HG03060 (cell line): ENCODE data around the gene ABHD12B.
"Not testable (repeated sequence)": the region's sequence is repeated elsewhere in the genome, so short reads cannot be mapped to it uniquely, and the experiment has no call there.

Source experiments
- ATAC-seq: cut with Tn5 transposase; IDR thresholded peaks from one replicate; pipeline ENCODE4 v1.9.1; 2021; ENCODE audit warnings: low read depth, moderate number of reproducible peaks; ENCODE audit not compliant: unreplicated experiment

ABHD12B gene

DNA sequence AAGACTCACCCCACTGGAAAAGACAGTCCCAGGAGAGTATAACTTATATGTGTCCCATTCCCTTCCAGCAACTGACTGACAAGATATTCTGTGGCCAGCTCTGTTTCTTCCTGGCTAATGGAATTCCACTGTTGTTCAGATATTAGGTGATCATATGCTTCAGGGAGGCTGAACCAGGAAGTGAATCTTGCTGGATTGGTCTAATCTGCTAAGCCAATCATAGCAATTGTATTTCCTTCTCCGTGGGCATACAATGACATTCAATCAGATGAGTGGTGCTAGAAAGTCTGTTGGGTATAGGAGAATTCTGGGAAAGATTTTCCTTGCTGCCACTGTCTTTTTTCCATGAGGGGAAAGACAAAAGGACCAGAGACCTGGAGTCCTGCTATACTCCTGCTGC, 60.3 kb downstream of the ABHD12B start:
- ATAC-seq = no peak

- ATAC-seq = no peak
Observed at GRCh38 chr14:50932592-50933495, 61.0 kb downstream of the ABHD12B start.

- no peak for ATAC-seq
Observed at GRCh38 chr14:50935126-50936015, 63.5 kb downstream of the ABHD12B start.

DNA sequence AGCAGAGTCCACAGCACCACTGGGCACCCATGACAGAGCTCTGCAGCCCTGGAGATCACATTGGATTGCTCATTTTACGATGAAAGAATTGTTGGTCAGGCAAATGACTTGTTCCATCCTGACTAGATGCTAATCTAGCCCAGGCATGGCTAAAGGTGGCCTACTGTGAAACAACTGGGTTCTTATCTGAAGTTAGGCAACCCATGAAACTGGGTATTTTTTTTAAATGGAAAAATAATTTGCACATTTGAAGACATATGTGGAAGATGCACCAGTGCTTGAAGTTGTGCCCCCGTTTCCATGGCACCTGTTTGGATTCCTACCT, 64.1 kb downstream of the ABHD12B start:
- ATAC-seq = no peak

- ATAC-seq = no peak
Observed at GRCh38 chr14:50936882-50937281, 65.0 kb downstream of the ABHD12B start.

GRCh38 chr14:50937325-50937724, 65.5 kb downstream of the ABHD12B start:
- no peak for ATAC-seq

GRCh38 chr14:50937800-50938199, 65.9 kb downstream of the ABHD12B start:
- ATAC-seq = no peak

GRCh38 chr14:50941151-50941550, 69.3 kb downstream of the ABHD12B start:
- no peak for ATAC-seq

GRCh38 chr14:50941638-50942037, 69.8 kb downstream of the ABHD12B start:
- not testable (repeated sequence) for ATAC-seq

GRCh38 chr14:50943261-50943942, 71.5 kb downstream of the ABHD12B start:
- ATAC-seq = no peak

GRCh38 chr14:50943943-50944646, 72.2 kb downstream of the ABHD12B start, which contains the start of gene PYGL:
TSS of gene PYGL (minus strand) at chr14:50944483. CDS start at chr14:50944403, 80 bp downstream.
- no peak for ATAC-seq

GRCh38 chr14:50944647-50945413, 73.0 kb downstream of the ABHD12B start:
- no peak for ATAC-seq

- no peak for ATAC-seq
Observed at GRCh38 chr14:50946234-50946935, 74.5 kb downstream of the ABHD12B start.

GRCh38 chr14:50947446-50947845, 75.6 kb downstream of the ABHD12B start:
- no peak for ATAC-seq

DNA sequence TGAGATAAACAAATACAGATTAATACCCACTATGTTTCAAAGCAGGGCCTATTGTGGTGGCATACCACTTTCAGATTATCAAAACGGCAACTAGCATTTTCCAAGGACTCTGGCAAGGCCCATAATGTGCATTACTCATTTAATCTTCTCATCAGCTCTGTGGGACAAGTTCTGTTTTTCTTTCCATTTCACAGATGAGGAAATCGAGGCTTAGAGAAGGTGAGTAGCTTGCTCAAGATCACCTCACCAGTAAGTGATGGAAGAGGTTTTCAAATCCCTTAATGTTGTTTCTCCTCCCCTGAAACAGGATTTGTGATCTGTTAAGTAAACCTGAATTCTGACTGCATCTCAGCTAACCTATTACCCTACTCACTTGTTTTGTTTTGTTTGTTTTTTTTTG, 76.4 kb downstream of the ABHD12B start:
- ATAC-seq = no peak

DNA sequence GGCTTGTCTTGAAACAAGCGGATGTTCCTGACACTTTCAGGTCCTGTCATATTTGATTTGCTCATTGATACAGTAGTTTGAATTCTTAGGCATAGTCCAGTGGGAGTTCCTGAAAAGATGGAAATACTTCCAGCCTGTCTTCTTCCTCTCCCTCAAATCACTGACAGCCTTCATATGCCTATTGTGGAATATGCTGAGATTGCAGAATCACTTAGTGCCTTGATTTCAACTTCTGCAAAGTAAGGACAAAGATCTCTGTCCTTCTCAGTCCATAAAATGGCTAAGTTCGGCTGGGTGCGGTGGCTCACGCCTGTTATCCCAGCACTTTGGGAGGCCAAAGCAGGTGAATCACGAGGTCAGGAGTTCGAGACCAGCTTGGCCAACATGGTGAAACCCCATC, 79.2 kb downstream of the ABHD12B start:
- ATAC-seq = no peak

DNA sequence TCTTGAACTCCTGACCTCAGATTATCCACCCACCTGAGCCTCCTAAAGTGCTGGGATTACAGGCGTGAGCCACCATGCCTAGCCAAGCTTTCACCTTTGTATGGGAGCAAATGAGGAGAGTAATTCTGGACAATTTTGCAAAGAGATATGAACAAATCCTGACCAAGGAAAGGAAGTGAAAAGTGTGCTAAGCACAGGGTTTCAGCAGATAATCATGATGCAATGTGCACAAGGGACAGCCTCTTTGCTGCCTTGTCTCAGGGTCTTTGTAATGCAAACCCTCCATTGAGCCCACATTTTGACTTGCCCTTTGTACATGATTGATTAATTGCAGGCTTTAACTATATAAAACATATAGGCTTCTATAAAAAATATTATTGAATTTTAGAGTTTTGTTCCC, 81.6 kb downstream of the ABHD12B start:
- no peak for ATAC-seq
